Mucosa of descending colon (tissue), 3 donors: Measurements from ENCODE around the gene MRM2. TPM values are rescaled to one million over a fixed set of nuclear protein-coding genes. Genes with fewer than 3 reads are reported as not detected.

Experiments used
- ATAC-seq: fragments of 200-7000 bp; cut with Tn5 transposase; one replicate; pipeline ENCODE4 v1.9.1; 2020; ENCODE audit warnings: mild to moderate bottlenecking, moderate library complexity
- DNase-seq, 3 donors: peaks; one replicate each; pipeline ENCODE4 v3.0.0-alpha.2; 2020
- H3K36me3 ChIP-seq: fragments of 200-600 bp; one replicate; pipeline ENCODE4 v1.8.0; 2021; ENCODE audit warnings: low read depth, mild to moderate bottlenecking
- H3K4me1 ChIP-seq: fragments of 200-600 bp; one replicate; pipeline ENCODE4 v1.8.0; 2021; ENCODE audit warnings: low read depth, mild to moderate bottlenecking
- H3K4me3 ChIP-seq: fragments of 200-600 bp; one replicate; pipeline ENCODE4 v1.8.0; 2021; ENCODE audit warnings: mild to moderate bottlenecking
- H3K9me3 ChIP-seq: fragments of 200-600 bp; one replicate; pipeline ENCODE4 v1.8.0; 2021; ENCODE audit warnings: mild to moderate bottlenecking
- CTCF ChIP-seq: fragments of 200-600 bp; IDR thresholded peaks from one replicate; pipeline ENCODE4 v1.8.0; 2022; ENCODE audit warnings: antibody characterized with exemption, mild to moderate bottlenecking
- intact Hi-C, 2 donors: fragments of 100-400 bp; cut with DNase I in 1 of 2; cut with micrococcal nuclease in 1 of 2; formaldehyde crosslinking; loops; one replicate each; pipeline versions ENCODE4 v1.11.0 to v1.11.1; 2022; cut with DNase I, micrococcal nuclease
- microRNA-seq: library from miRNA; unstranded; fragments of <30 nt; microRNA quantifications from one replicate; pipeline ENCODE4, GENCODE V29; 2019
- total RNA-seq, 3 donors: library from RNA; stranded (reverse); fragmentation: NEBNext Ultra II Directional in 2 of 3; extraction: Animal tissue kit (Norgen Biotek cat#: 25700) in 2 of 3; gene quantifications; one replicate each; pipeline versions ENCODE4 v1.2.1 to v1.2.4, GENCODE V29; 2021 to 2023
- donor health status: DM: no; HTN: no; CAD: no; lungs with moderate emphysema.
- donor health status: DM: no; HTN: no; CAD: no.
- donor health status: DM: no; HTN: yes; CAD: no.

The MRM2 gene
- total RNA-seq, 3 donors from 2014 or later = 16.5 to 18.8 (median 17.2) TPM

DNA sequence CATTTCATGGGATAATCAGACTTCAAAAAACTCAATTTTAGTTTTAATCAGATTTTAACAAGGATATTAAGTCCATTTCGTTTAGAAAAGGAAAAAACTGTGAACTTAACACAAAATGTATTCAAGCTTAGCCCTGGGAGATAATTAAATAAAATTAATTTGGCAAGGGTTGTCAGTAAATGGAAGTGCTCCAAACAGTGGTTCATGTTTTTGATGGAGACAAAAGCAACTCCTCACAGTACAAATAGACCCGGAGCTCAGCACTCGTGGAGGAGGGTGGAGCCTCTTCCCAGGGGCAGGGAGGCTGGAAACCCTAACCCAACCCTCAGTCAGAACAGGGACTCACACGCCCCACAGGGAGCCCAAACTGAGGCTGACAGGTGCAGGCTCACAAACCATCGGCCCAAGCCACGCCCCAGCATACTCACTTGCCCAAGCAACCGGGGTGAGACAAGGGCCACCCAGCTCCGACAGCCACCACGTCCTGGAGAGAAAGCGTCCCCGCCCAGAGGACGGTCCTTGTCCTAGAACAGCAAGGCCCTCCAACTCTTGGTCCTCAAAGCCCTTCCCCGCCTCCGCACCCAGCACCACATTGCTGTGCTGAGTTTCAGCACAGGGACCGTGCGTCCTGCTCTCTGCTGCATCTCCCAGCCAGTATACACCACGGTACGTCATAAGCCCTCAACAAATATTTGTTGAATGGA lies 49.0 kb downstream of the MRM2 start:
- no peak for TF ChIP-seq CTCF
- intact Hi-C loops = no loop called here
- no peak overlapping the region for H3K4me3 ChIP-seq
- peaks cover 11% of the 10 kb centered on the region for H3K9me3 ChIP-seq
- no peaks in the 10 kb centered on the region for H3K36me3 ChIP-seq
- ATAC-seq = no peak
- DNase-seq = no peak
- no peaks in the 10 kb centered on the region for H3K4me1 ChIP-seq

- Histone ChIP-seq H3K9me3 (peaks cover 10% of the 10 kb centered on the region), H3K4me1 (no peaks in the 10 kb centered on the region), H3K4me3 (no peak overlapping the region), H3K36me3 (no peaks in the 10 kb centered on the region)
- no peak for TF ChIP-seq CTCF
- intact Hi-C loops = no loop called here
- no peak for ATAC-seq
- DNase-seq = no peak
Measured at GRCh38 chr7:2191016-2191415, 51.0 kb downstream of the MRM2 start.

DNA sequence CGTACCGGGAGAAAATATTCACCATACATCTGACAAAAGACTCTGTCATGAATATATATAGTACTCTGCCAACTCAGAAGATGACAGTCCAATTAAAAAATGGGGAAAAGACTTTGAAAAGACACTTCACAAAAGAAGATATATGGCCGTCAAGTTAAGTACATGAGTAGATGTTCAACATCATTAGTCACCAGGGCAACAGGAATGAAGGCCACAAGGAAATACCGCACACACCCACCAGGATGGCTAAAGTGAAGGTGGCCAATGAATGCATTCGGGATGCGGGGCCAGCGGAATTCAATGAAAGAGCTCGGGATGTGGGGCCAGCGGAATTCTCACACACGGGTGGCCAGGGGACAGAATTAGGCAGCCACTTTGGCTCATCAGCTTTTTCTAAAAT lies 51.5 kb downstream of the MRM2 start:
- ATAC-seq (no peak), DNase-seq (no peak)
- intact Hi-C loops = no loop called here
- Histone ChIP-seq H3K9me3 (peaks cover 5% of the 10 kb centered on the region), H3K4me1 (no peaks in the 10 kb centered on the region), H3K36me3 (no peaks in the 10 kb centered on the region), H3K4me3 (no peak overlapping the region)
- TF ChIP-seq CTCF = no peak

DNA sequence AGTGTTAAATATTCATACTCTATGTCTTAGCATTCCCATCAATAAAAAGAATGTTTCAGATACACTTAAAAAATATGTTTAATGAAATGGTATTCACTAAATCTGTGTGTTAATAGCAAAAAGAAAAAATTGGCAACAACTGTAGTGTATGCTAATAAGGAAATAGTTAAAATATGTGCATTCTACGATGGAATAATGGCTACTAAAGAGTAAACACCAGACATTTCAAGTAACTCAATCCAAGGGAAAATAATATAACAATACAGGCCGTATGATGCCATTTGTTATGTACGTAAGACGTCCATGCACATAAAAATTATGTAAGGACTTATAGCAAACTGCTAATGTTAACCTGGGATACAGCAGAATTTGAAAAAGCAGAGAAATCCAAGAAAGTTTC lies 55.8 kb downstream of the MRM2 start:
- intact Hi-C loops = no loop called here
- no peaks in the 10 kb centered on the region for H3K36me3 ChIP-seq
- no peaks in the 10 kb centered on the region for H3K4me1 ChIP-seq
- ATAC-seq = no peak
- no peaks in the 10 kb centered on the region for H3K9me3 ChIP-seq
- TF ChIP-seq CTCF = no peak
- no peak overlapping the region for H3K4me3 ChIP-seq
- no peak for DNase-seq

GRCh38 chr7:2185715-2186114 lies 56.3 kb downstream of the MRM2 start:
- Histone ChIP-seq H3K4me1 (no peaks in the 10 kb centered on the region), H3K4me3 (no peak overlapping the region), H3K9me3 (no peaks in the 10 kb centered on the region), H3K36me3 (no peaks in the 10 kb centered on the region)
- intact Hi-C loops = no loop called here
- TF ChIP-seq CTCF = no peak
- no peak for DNase-seq
- ATAC-seq = no peak

Small RNA genes lying within 50 kb of the gene (microRNA-seq; reads per million reads assigned to microRNA genes)
- not detected for gene MIR6836

Other genes with a start within 250 kb of the MRM2 start
- gene MAD1L1, start 9.3 kb downstream of the MRM2 start, total RNA-seq = 10 to 100 TPM; 25.3 to 31.2 (median 26.2) TPM
- gene NUDT1, start within 50 bp of the MRM2 start, total RNA-seq = 10 to 100 TPM in 2 of 3 donors, 1 to 10 TPM in 1; 6.8 to 20.3 (median 12.4) TPM
- 10 to 100 TPM; 20.8 to 30.1 (median 23.2) TPM for gene SNX8, start 72.2 kb upstream of the MRM2 start, total RNA-seq
- gene EIF3B, start 112.6 kb upstream of the MRM2 start, total RNA-seq = 100 to 1,000 TPM in 2 of 3 donors, 10 to 100 TPM in 1; 91.6 to 127 (median 110) TPM
- 10 to 100 TPM; 10.7 to 20.9 (median 12.2) TPM for gene CHST12, start 161.4 kb upstream of the MRM2 start, total RNA-seq
- gene GRIFIN, start 234.2 kb upstream of the MRM2 start, total RNA-seq = not detected